A673 (cell line): ENCODE data around the gene VANGL1. TPM values are rescaled to one million over a fixed set of nuclear protein-coding genes. Genes with fewer than 3 reads are reported as not detected.
A peak's percentile ranks its signal among the peaks of the same experiment; 100 is the strongest.
"Not testable (repeated sequence)": the region's sequence is repeated elsewhere in the genome, so short reads cannot be mapped to it uniquely, and the experiment has no call there.

ENCODE experiments used
- BruUV-seq: library from RNA; stranded (reverse); fragments of 400-500 nt; replicated peaks from 2 replicates; lab custom pipeline; 2021; lab: Mats Ljungman, UMichigan
- CTCF ChIA-PET: fragments of 300-600 bp; sonication (Branson Sonifier 250); formaldehyde crosslinking; loops from one replicate; lab custom pipeline; 2022; ENCODE audit warnings: antibody characterized with exemption; lab: Charles Lee
- POLR2A ChIA-PET: fragments of 300-600 bp; sonication (Branson Sonifier 250); formaldehyde crosslinking; loops from one replicate; lab custom pipeline; 2022; ENCODE audit warnings: antibody characterized with exemption; ENCODE audit not compliant: low non-redundant PET; lab: Charles Lee
- DNase-seq: peaks from one replicate; pipeline ENCODE4 v3.0.0-alpha.2; 2015; ENCODE audit warnings: low spot score
- H3K27ac ChIP-seq: fragments of 200-600 bp; sonication (generic); 2 replicates; pipeline ENCODE4 v1.5.1; 2016; ENCODE audit warnings: mixed run types, low read depth, mild to moderate bottlenecking, mixed read lengths, antibody characterized with exemption, low read length; ENCODE audit not compliant: poor library complexity, severe bottlenecking
- H3K27me3 ChIP-seq: fragments of 200-600 bp; sonication (generic); replicated peaks from 2 replicates; pipeline ENCODE4 v1.6.1; 2017; ENCODE audit warnings: mixed run types, low read depth, mild to moderate bottlenecking, mixed read lengths, antibody characterized with exemption, low read length; ENCODE audit not compliant: insufficient read depth, poor library complexity
- H3K36me3 ChIP-seq: fragments of 200-600 bp; sonication (generic); 2 replicates; pipeline ENCODE4 v1.6.1; 2016; ENCODE audit warnings: mixed run types, mild to moderate bottlenecking, mixed read lengths, antibody characterized with exemption, low read length; ENCODE audit not compliant: insufficient read depth, poor library complexity, severe bottlenecking
- H3K4me1 ChIP-seq: fragments of 200-600 bp; sonication (generic); 2 replicates; pipeline ENCODE4 v1.6.1; 2017; ENCODE audit warnings: mixed run types, mild to moderate bottlenecking, mixed read lengths, antibody characterized with exemption, low read length; ENCODE audit not compliant: insufficient read depth, poor library complexity, severe bottlenecking
- H3K4me3 ChIP-seq: fragments of 200-600 bp; sonication (generic); 2 replicates; pipeline ENCODE4 v1.5.1; 2016; ENCODE audit warnings: low read depth, mixed run types, mild to moderate bottlenecking, mixed read lengths, low read length; ENCODE audit not compliant: poor library complexity, severe bottlenecking
- H3K9me3 ChIP-seq: fragments of 200-600 bp; sonication (generic); 2 replicates; pipeline ENCODE4 v1.6.1; 2016; ENCODE audit warnings: mixed run types, low read depth, mild to moderate bottlenecking, mixed read lengths, antibody characterized with exemption, low read length; ENCODE audit not compliant: poor library complexity, severe bottlenecking
- CTCF ChIP-seq: fragments of 300-800, 200-600 bp; sonication (generic); conservative IDR thresholded peaks from 2 replicates; pipeline ENCODE4 v1.5.1; 2017; ENCODE audit warnings: low read depth, mild to moderate bottlenecking, antibody characterized with exemption, low read length, moderate library complexity, mixed read lengths
- EZH2 ChIP-seq: fragments of 200-600 bp; sonication (generic); IDR thresholded peaks from 2 replicates; pipeline ENCODE4 v1.6.1; 2017; ENCODE audit warnings: borderline replicate concordance, low read depth, mild to moderate bottlenecking, mixed read lengths, antibody characterized with exemption, low read length; ENCODE audit not compliant: poor library complexity, severe bottlenecking
- intact Hi-C: fragments of 100-400 bp; cut with micrococcal nuclease; formaldehyde crosslinking; loops from one replicate; pipeline ENCODE4 v1.10.0; 2022; ENCODE audit not compliant: unreplicated experiment
- total RNA-seq: library from RNA; stranded (reverse); gene quantifications from 2 replicates; pipeline ENCODE4 v1.2.3, GENCODE V29; 2021

VANGL1 gene
- total RNA-seq, 1 experiment from 2014 or later: 20.0 TPM

- TF ChIP-seq CTCF (0 out of 2 replicates have a peak, but pooled peaks have one; percentile 18), EZH2 (no peak)
- CTCF ChIA-PET: no interaction called here
These were observed 16.9 kb upstream of the VANGL1 start for GRCh38 chr1:115624859-115625258.

GRCh38 chr1:115630342-115630741, 11.4 kb upstream of the VANGL1 start:
- Histone ChIP-seq H3K27me3 (no peaks in the 10 kb centered on the region), H3K9me3 (no peaks in the 10 kb centered on the region), H3K27ac (no peak overlapping the region), H3K4me3 (no peak overlapping the region), H3K4me1 (no peaks in the 10 kb centered on the region), H3K36me3 (no peaks in the 10 kb centered on the region)
- BruUV-seq: no TSS peak
- intact Hi-C loops: no loop called here
- no peak for DNase-seq
- no peak for TF ChIP-seq EZH2
- no peak for TF ChIP-seq CTCF
- CTCF ChIA-PET: no interaction called here
- POLR2A ChIA-PET: no interaction called here

More at GRCh38 chr1:115624859-115625258, 16.9 kb upstream of the VANGL1 start:
- no TSS peak for BruUV-seq
- Histone ChIP-seq H3K27ac (no peak overlapping the region), H3K36me3 (no peaks in the 10 kb centered on the region), H3K4me1 (no peaks in the 10 kb centered on the region), H3K9me3 (peaks cover 16% of the 10 kb centered on the region), H3K4me3 (no peak overlapping the region), H3K27me3 (no peaks in the 10 kb centered on the region)
- intact Hi-C loops: no loop called here
- POLR2A ChIA-PET: no interaction called here
- no peak for DNase-seq

- intact Hi-C loops: no loop called here
- BruUV-seq: no TSS peak
- H3K4me3 ChIP-seq: no peak overlapping the region
- no peaks in the 10 kb centered on the region for H3K9me3 ChIP-seq
- no peaks in the 10 kb centered on the region for H3K27me3 ChIP-seq
- H3K4me1 ChIP-seq: no peaks in the 10 kb centered on the region
- ChIA-PET CTCF (no interaction called here), POLR2A (no interaction called here)
- no peak for TF ChIP-seq EZH2
- no peak for TF ChIP-seq CTCF
- no peaks in the 10 kb centered on the region for H3K36me3 ChIP-seq
- no peak overlapping the region for H3K27ac ChIP-seq
- DNase-seq: no peak
These were observed 9.3 kb upstream of the VANGL1 start for GRCh38 chr1:115632251-115633026.

GRCh38 chr1:115633606-115634005, 8.2 kb upstream of the VANGL1 start:
- H3K36me3 ChIP-seq, H3K27ac ChIP-seq, H3K27me3 ChIP-seq, BruUV-seq, POLR2A ChIA-PET, H3K9me3 ChIP-seq, DNase-seq, H3K4me1 ChIP-seq, H3K4me3 ChIP-seq, CTCF ChIA-PET, intact Hi-C loops: not testable (repeated sequence)

- H3K27me3 ChIP-seq, H3K4me3 ChIP-seq, intact Hi-C loops, H3K9me3 ChIP-seq, H3K4me1 ChIP-seq, DNase-seq, H3K36me3 ChIP-seq, H3K27ac ChIP-seq, POLR2A ChIA-PET, CTCF ChIA-PET, BruUV-seq: not testable (repeated sequence)
These were observed 4.5 kb upstream of the VANGL1 start for GRCh38 chr1:115637247-115637646.
